NCI-H146 (cell line): ENCODE measurements around the gene TIPRL.
"Not testable (repeated sequence)": the region's sequence is repeated elsewhere in the genome, so short reads cannot be mapped to it uniquely, and the experiment has no call there.

Experiments
- DNase-seq: peaks from one replicate; lab custom pipeline; 2025; lab: John Stamatoyannopoulos, UW

TIPRL gene

GRCh38 chr1:168178638-168179437 is at the start of gene TIPRL:
TIPRL (plus strand) TSS chr1:168178962; CDS start chr1:168179078, 116 bp downstream.
- peak; percentile 98 for DNase-seq

DNA sequence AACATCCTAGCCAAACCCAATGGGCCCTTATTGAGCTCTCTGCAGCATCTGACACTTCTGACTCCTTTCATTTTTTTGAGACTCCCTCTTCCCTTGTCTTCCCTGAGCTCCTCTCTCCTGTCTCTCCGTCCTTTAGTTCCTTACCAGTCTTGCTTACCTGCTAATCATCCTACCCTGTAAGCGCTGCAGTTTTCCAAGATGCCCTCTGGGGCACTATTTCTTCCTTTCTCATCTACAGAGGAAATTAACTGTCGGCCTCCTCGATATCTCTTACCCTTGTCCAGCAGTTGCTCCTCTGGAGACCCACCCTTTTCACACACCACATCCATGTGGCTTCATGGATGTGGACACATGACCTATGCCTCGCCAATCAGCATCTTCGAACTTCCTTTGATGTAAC is 48.8 kb upstream of the TIPRL start:
- no peak for DNase-seq

DNA sequence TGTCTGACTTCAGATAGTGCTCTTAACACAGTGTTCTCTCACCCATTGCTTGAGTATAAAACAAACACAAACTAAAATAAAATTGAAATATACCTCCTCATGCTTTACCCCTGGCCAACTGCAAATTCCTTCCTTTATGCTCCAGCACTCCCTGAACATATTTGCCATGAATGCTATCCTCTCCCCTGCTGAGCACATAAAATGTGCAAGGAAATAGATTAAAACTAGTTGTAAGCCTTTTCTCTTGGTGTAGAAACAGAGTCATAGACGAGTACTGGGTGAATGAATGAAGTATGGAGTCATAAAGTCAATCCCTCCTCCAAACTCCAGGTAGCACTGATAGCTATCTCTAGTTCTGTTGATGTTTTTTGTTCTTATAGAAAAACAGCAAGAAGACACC is 44.6 kb upstream of the TIPRL start:
- DNase-seq: no peak

DNA sequence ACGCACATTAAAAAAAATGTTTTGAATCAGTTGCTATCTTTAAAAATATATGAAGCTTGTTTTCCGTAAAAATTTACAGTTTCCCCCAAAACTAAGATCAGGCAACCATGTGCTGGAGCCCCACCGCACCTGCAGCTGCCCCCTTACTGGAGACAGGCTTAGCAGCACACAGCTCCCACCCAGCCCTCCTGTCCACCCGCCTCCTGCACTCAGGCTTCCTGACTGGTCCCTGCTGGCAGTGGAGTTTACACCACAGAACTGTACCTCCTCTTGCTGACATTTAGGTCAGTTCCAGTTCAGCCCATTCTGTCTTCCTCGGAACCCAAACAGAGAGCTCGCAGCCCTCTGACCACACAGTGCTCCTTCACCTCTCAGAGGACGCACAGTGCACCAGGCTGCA is 44.1 kb upstream of the TIPRL start:
- DNase-seq: no peak

DNA sequence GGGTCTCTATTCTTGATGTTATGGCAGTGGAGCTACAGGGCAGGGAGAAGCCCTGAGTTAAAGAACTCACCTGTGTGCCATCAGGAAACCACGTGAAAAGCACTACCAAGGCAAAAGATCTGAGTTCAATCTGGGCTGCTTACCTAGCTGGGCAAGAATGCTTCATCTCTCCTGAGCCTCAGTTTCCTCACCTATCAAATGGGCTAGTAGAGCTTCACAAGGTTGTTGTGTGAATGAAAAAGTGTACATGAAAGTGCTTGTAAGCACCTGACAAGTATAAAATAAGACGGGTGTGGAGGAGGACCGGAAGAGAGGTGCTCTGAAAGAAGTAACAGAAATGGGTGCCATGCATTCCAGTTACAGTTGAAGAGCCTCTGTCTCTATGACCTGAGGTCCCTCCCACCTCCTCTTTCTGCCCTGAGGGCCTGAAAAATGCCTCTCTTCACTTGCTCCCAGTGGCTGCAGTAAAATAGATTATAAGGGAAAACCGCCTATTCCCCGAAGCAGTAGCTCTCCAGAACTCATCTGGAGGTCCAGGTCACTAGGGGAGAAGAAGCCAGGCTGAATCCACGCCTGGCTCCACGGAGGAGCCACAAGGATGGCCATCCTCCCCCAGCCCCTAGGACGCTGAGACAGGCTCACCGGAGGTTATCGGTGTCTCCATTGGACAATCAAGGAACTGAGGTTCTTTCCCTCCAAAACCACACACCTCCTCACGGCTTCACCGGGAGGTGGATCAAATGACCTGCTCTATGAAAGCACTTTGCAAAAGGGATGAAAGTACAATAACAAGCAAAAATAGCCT is 43.4 kb upstream of the TIPRL start:
- DNase-seq: peak; percentile 32

DNA sequence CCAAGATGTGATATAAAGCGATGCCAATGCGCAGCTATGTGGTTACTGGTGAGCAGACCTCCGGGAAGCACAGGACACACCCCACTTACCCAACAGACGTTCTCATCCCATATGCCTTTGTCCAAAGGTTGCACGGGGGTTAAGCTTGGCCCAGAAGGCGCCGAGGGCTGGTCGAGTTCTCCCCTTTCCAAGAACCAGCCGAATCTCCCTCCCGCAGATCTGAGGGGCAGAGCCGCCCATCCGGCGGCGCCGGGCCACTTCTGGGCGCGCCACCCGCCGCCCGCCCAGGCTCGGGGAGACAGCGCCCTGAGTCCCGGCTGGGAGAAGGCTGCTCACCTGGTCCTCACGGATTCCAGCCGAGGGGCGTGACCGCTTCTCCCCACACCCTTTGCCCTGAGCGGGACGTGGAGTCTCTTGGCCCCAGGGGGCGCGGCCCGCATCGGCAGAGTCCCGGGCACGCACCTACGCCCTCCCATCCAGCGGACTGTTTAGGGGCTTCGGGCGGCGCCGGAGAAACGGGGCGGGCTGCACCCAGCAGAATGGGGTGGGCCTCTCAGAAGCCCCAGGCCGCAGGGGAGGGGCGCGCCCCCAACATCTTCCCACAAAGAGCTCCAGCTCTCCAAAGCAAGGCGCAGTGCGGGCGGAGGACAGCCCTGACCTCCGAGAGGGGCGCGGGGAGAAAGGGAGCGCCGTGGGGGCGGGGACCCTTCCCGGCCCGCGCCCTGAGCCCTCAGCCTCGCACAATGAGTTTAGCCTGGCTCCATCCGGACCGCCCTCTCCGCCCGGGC is 42.6 kb upstream of the TIPRL start:
- peak; percentile 39 for DNase-seq

GRCh38 chr1:168136709-168137514 is 41.9 kb upstream of the TIPRL start, which contains the start of gene GPR161:
GPR161 (minus strand) TSS chr1:168136930; CDS start chr1:168104850, 32,080 bp downstream.
- peak; percentile 66 for DNase-seq

GRCh38 chr1:168137515-168137821 is 41.3 kb upstream of the TIPRL start:
- DNase-seq: no peak

DNA sequence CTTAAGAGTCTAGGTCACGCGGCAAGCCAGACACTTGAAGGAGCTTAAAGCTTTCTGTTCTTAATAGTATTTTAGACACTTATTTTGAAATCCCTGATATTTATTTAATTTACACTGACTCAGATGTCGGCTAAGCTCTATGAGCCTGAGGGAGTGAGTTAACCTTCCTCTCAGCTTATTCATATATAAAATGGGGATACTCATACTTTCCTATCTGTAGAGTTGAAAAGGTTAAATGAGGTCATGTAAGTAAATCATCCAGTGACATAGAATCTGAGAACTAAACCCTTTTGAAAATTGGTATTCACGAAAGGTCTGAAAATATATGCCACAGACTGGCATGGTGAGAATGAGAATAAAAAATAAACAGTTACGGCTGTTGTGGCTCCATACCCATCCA is 40.6 kb upstream of the TIPRL start:
- no peak for DNase-seq

DNA sequence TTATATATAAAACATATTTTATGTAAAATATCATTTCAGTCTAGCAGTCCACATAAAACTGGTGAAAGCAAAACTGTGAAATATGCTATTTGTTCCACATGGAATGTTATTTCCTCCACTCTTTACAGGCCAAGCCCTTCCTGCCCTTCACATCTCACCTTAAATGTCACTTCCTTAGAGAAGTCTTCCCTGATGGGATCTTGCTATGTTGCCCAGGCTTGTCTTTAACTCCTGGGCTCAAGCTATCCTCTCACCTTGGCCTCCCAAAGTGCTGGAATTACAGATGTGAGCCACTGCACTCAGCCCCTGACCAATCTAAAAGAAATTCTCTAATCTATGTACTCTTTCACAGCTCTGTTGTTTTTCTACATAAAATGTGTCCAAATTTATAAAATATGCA is 39.7 kb upstream of the TIPRL start:
- DNase-seq: no peak

- DNase-seq: no peak
Observed at GRCh38 chr1:168141871-168142385, 36.8 kb upstream of the TIPRL start.

- DNase-seq: peak; percentile 90
Observed at GRCh38 chr1:168145184-168146159, 33.3 kb upstream of the TIPRL start.

GRCh38 chr1:168146160-168146539 is 32.6 kb upstream of the TIPRL start:
- no peak for DNase-seq

DNA sequence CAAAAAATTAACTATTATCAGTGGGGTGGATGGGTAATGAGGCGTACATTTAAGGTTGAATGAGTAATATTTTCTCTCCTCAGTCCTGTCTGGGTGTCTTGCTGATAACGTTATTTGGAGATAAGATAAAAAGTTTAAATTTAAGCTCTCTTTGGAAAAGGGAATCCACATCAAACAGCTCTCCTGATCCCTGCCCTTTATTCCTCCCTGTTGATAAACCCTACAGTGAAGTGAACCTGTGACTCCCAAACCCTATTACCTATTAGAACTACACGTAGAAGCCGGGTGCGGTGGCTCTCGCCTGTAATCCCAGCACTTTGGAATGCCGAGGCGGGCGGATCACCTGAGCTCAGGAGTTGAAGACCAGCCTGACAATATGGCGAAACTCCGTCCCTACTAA is 32.1 kb upstream of the TIPRL start:
- peak; percentile 17 for DNase-seq

DNA sequence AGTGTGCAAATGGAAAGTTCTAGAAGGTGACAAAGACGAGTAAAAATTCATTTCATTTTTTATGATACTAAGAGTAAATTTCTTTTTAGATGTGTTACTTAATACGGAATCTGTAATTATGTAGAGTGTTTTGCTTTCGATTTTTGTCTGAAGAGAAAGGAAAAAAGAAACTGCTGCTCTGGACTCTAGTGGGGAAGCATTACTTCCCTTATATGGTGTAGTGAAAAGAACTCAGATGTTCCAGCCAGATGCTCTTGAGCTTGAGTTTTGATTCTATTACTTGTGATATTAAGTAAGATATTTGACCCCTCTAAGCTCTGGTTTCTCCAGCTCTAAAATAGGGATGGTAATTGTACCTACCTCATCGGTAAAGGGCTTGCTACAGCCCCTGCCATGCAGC is 29.8 kb upstream of the TIPRL start:
- DNase-seq: no peak

DNA sequence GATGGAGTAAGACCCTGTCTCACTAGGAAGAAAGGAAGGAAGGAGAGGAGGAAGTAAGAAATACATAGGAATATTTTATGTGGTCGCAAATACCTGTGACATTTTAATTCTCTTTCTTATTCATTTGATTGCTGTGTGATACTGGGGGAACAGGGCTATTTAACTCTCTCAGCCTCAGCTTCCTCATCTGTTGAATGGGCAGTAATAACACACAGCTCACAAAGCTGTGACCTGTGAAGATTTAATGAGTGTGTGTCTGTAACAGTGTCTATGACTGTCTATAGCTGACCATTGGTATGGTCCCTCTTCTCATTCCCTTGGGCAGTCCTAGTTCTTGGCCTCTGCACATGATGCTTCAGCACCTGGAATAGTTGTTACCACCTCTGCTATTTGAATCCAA is 28.5 kb upstream of the TIPRL start:
- no peak for DNase-seq

DNA sequence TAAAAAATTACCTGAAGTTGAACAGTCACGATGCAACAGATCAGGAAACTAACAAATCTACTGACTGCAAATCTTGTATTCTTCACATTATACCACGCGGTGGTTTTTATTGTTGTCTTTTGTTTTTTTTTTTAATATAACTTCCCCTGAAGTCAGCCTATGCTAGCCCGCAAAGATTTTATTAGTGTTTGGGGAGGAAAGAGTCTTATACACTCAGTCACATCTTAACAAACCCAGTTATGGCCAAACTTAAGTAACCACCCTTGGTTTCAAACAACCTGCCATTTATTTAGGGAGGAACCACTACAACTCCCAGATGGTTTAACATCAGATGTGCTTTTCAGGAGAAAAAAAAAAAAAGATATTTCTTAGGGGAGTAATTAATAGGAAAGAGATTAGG is 26.8 kb upstream of the TIPRL start:
- no peak for DNase-seq

GRCh38 chr1:168154707-168155106 is 24.1 kb upstream of the TIPRL start:
- not testable (repeated sequence) for DNase-seq

DNA sequence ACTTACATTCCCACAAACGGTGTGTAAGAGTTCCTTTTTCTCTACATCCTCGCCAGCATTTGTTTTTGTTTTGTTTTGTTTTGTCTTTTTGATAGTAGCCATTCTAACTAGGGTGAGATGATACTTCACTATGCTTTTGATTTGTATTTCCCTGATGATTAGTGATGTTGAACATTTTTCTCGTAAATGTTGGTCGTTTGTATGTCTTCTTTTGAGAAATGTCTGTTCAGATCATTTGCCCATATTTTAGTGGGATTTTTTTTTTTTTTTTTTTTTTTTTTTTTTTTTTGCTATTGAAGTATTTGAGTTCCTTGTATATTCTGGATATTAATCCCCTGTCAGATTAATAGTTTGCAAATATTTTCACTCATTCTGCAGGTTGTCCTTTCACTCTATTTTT is 22.9 kb upstream of the TIPRL start:
- no peak for DNase-seq

- DNase-seq: no peak
Observed at GRCh38 chr1:168157638-168158037, 21.1 kb upstream of the TIPRL start.
